Keratinocyte (primary cell): ENCODE measurements around the gene HIGD2A.

Experiments used
- CTCF ChIP-seq, 3 experiments: IDR thresholded peaks in 1 of 3; conservative IDR thresholded peaks in 1 of 3; optimal IDR thresholded peaks in 1 of 3; 2 replicates in 2 of 3; 3 replicates in 1 of 3; pipeline versions ENCODE3 to v1.5.1; 2011; ENCODE audit warnings: low read length in 3 of 3, mild to moderate bottlenecking in 3 of 3, moderate library complexity in 2 of 3, control low read depth in 1 of 3, inconsistent platforms in 1 of 3; ENCODE audit not compliant: insufficient read depth in 2 of 3; ENCODE audit errors: extremely low read depth in 1 of 3
- EZH2 ChIP-seq: IDR thresholded peaks from one replicate; pipeline ENCODE4 v1.6.1; 2012; ENCODE audit warnings: inconsistent platforms, mild to moderate bottlenecking, low read length, moderate library complexity

GRCh38 chr5:176389135-176390123, 878 bp downstream of the HIGD2A start:
- TF ChIP-seq CTCF (optimal IDR thresholded peaks at IDR 0.05 in 1 of 3, IDR thresholded peaks at IDR 0.05 in 1 of 3, conservative IDR thresholded peaks at IDR 0.05 in 1 of 3; ENCODE audit: extremely low read depth in 1 of 3, insufficient read depth in 2 of 3, low read length in 3 of 3) (no peak), EZH2 (no peak)
